Keratinocyte (primary cell): ENCODE data around the gene TYW3. TPM values are rescaled to one million over a fixed set of nuclear protein-coding genes. Genes with fewer than 3 reads are reported as not detected.
"Not testable (repeated sequence)": the region's sequence is repeated elsewhere in the genome, so short reads cannot be mapped to it uniquely, and the experiment has no call there.

ENCODE experiments used
- DNase-seq: peaks from one replicate; pipeline ENCODE4 v3.0.0-alpha.2; 2011; ENCODE audit warnings: low read depth, missing footprints, low spot score
- FAIRE-seq: peaks from 2 replicates; lab custom pipeline; 2011; peaks lifted over from hg19 to GRCh38; lab: Jason Lieb, UNC
- H2AFZ ChIP-seq: 2 replicates; pipeline ENCODE4 v1.6.0; 2012; ENCODE audit warnings: low read length, control low read depth, inconsistent platforms; ENCODE audit not compliant: control insufficient read depth
- H3K27ac ChIP-seq: 2 replicates; pipeline ENCODE4 v1.5.1; 2011; ENCODE audit warnings: low read length; ENCODE audit not compliant: control insufficient read depth, insufficient read depth
- H3K27me3 ChIP-seq: 3 replicates; pipeline ENCODE4 v1.6.0; 2011; ENCODE audit warnings: low read length; ENCODE audit not compliant: control insufficient read depth, insufficient read depth; ENCODE audit errors: extremely low read depth
- H3K36me3 ChIP-seq, 2 experiments: 2 replicates in 1 of 2; 3 replicates in 1 of 2; pipeline ENCODE4 v1.5.1; 2011; ENCODE audit warnings: low read length in 2 of 2, mild to moderate bottlenecking in 1 of 2; ENCODE audit not compliant: control insufficient read depth in 2 of 2, insufficient read depth in 2 of 2; ENCODE audit errors: extremely low read depth in 1 of 2
- H3K4me1 ChIP-seq: 3 replicates; pipeline ENCODE4 v1.5.1; 2011; ENCODE audit warnings: low read length; ENCODE audit not compliant: control insufficient read depth, insufficient read depth; ENCODE audit errors: extremely low read depth
- H3K4me2 ChIP-seq: 3 replicates; pipeline ENCODE4 v1.6.0; 2011; ENCODE audit warnings: low read depth, low read length; ENCODE audit not compliant: control insufficient read depth, insufficient read depth; ENCODE audit errors: extremely low read depth
- H3K4me3 ChIP-seq, 3 experiments: fragments of 200-600 bp in 1 of 3; sonication (generic) in 1 of 3; 2 replicates in 2 of 3; 3 replicates in 1 of 3; pipeline ENCODE4 v1.5.1; 2011 to 2016; ENCODE audit warnings: low read length in 3 of 3, mild to moderate bottlenecking in 3 of 3, control low read depth in 2 of 3, inconsistent platforms in 1 of 3, low read depth in 1 of 3, mixed read lengths in 1 of 3, mixed run types in 1 of 3, moderate library complexity in 1 of 3; ENCODE audit not compliant: control insufficient read depth in 2 of 3, insufficient read depth in 2 of 3; ENCODE audit errors: extremely low read depth in 1 of 3
- H3K79me2 ChIP-seq: 2 replicates; pipeline ENCODE4 v1.6.0; 2012; ENCODE audit warnings: low read length; ENCODE audit not compliant: control insufficient read depth, insufficient read depth
- H3K9ac ChIP-seq: 3 replicates; pipeline ENCODE4 v1.6.0; 2011; ENCODE audit warnings: low read length; ENCODE audit not compliant: control insufficient read depth, insufficient read depth; ENCODE audit errors: extremely low read depth
- H3K9me1 ChIP-seq: 3 replicates; pipeline ENCODE4 v1.6.0; 2011; ENCODE audit warnings: low read length; ENCODE audit not compliant: control insufficient read depth, insufficient read depth; ENCODE audit errors: extremely low read depth
- H3K9me3 ChIP-seq: 2 replicates; pipeline ENCODE4 v1.5.1; 2012; ENCODE audit warnings: low read depth, low read length; ENCODE audit not compliant: control insufficient read depth
- H4K20me1 ChIP-seq: 3 replicates; pipeline ENCODE4 v1.6.0; 2011; ENCODE audit warnings: low read length; ENCODE audit not compliant: control insufficient read depth, insufficient read depth; ENCODE audit errors: extremely low read depth
- CTCF ChIP-seq, 3 experiments: IDR thresholded peaks in 1 of 3; conservative IDR thresholded peaks in 1 of 3; optimal IDR thresholded peaks in 1 of 3; 2 replicates in 2 of 3; 3 replicates in 1 of 3; pipeline versions ENCODE3 to v1.5.1; 2011; ENCODE audit warnings: low read length in 3 of 3, mild to moderate bottlenecking in 3 of 3, moderate library complexity in 2 of 3, control low read depth in 1 of 3, inconsistent platforms in 1 of 3; ENCODE audit not compliant: insufficient read depth in 2 of 3; ENCODE audit errors: extremely low read depth in 1 of 3
- EZH2 ChIP-seq: IDR thresholded peaks from one replicate; pipeline ENCODE4 v1.6.1; 2012; ENCODE audit warnings: inconsistent platforms, mild to moderate bottlenecking, low read length, moderate library complexity
- dilution Hi-C: fragments of 300-500 bp; cut with MboI; formaldehyde crosslinking; loops from one replicate; pipeline ENCODE4 v1.7.0; 2020; ENCODE audit warnings: low sequenced_read_pairs; ENCODE audit not compliant: extremely low pct_ligation_motif_present
- polyA plus RNA-seq, 5 experiments: library from polyadenylated mRNA; depleted of rRNA in 3 of 5; stranded (reverse) in 3 of 5; stranded (forward) in 1 of 5; unstranded in 1 of 5; fragments of >200 nt; gene quantifications; 1 replicate in 1 of 5; 2 replicates in 3 of 5; 3 replicates in 1 of 5; pipeline versions ENCODE4 v1.2.1 to v1.2.3, GENCODE V29; 2011 to 2012; ENCODE audit warnings: missing spikeins in 2 of 5, low read depth in 1 of 5, low replicate concordance in 1 of 5

The TYW3 gene
- polyA plus RNA-seq, 1 donor (not counting 4 experiments of a cell fraction or from before 2014, with no cell fraction given) = 25.9 TPM

- Histone ChIP-seq H3K27me3 (no peaks in the 10 kb centered on the region), H3K79me2 (no peaks in the 10 kb centered on the region), H3K36me3 (peaks cover 8 to 17% of the 10 kb centered on the region in 2 experiments), H3K4me2 (no peak overlapping the region), H3K9me3 (no peaks in the 10 kb centered on the region), H3K4me1 (no peaks in the 10 kb centered on the region), H3K9ac (no peak overlapping the region), H3K4me3 (no peak overlapping the region), H3K9me1 (no peaks in the 10 kb centered on the region), H2AFZ (no peak overlapping the region), H4K20me1 (no peaks in the 10 kb centered on the region), H3K27ac (no peak overlapping the region)
- dilution Hi-C loops = no loop called here
- no peak for DNase-seq
- TF ChIP-seq EZH2 (no peak), CTCF (optimal IDR thresholded peaks at IDR 0.05 in 1 of 3, IDR thresholded peaks at IDR 0.05 in 1 of 3, conservative IDR thresholded peaks at IDR 0.05 in 1 of 3; ENCODE audit: extremely low read depth in 1 of 3, insufficient read depth in 2 of 3, low read length in 3 of 3) (no peak)
- no peak for FAIRE-seq
These were observed 22.5 kb downstream of the TYW3 start for GRCh38 chr1:74755475-74755874.

- H4K20me1 ChIP-seq, H2AFZ ChIP-seq, DNase-seq, H3K27me3 ChIP-seq, H3K27ac ChIP-seq, H3K9me1 ChIP-seq, H3K9me3 ChIP-seq, H3K4me1 ChIP-seq, H3K79me2 ChIP-seq, dilution Hi-C loops, H3K4me2 ChIP-seq, H3K9ac ChIP-seq, FAIRE-seq, H3K4me3 ChIP-seq: not testable (repeated sequence)
- H3K36me3 ChIP-seq = peaks cover 8 to 14% of the 10 kb centered on the region in 2 experiments
These were observed 23.7 kb downstream of the TYW3 start for GRCh38 chr1:74756650-74757049.

GRCh38 chr1:74763807-74764206, 30.9 kb downstream of the TYW3 start:
- no peaks in the 10 kb centered on the region for H4K20me1 ChIP-seq
- DNase-seq = no peak
- no peak overlapping the region for H3K4me2 ChIP-seq
- H3K79me2 ChIP-seq = no peaks in the 10 kb centered on the region
- FAIRE-seq = no peak
- H2AFZ ChIP-seq = no peak overlapping the region
- no peak for TF ChIP-seq EZH2
- no peak for TF ChIP-seq CTCF (optimal IDR thresholded peaks at IDR 0.05 in 1 of 3, IDR thresholded peaks at IDR 0.05 in 1 of 3, conservative IDR thresholded peaks at IDR 0.05 in 1 of 3; ENCODE audit: extremely low read depth in 1 of 3, insufficient read depth in 2 of 3, low read length in 3 of 3)
- no peaks in the 10 kb centered on the region for H3K27me3 ChIP-seq
- H3K9me1 ChIP-seq = no peaks in the 10 kb centered on the region
- H3K9ac ChIP-seq = no peak overlapping the region
- no peaks in the 10 kb centered on the region for H3K9me3 ChIP-seq
- H3K27ac ChIP-seq = no peak overlapping the region
- dilution Hi-C loops = no loop called here
- H3K4me1 ChIP-seq = no peaks in the 10 kb centered on the region
- H3K4me3 ChIP-seq = no peak overlapping the region
- peaks cover 7 to 9% of the 10 kb centered on the region in 2 experiments for H3K36me3 ChIP-seq
